Dendritic cell treated with granulocyte-macrophage colony-stimulating factor and Interleukin-4, amounts not matched to agents 40 ng/mL and 50 ng/mL, for 4 days (primary cell): ENCODE data around the gene CDC42.

ENCODE experiments used
- H3K27ac Mint-ChIP-seq: one replicate; pipeline ENCODE4 v1.8.0; 2022; ENCODE audit warnings: mild to moderate bottlenecking, mixed read lengths
- H3K27me3 Mint-ChIP-seq: one replicate; pipeline ENCODE4 v1.8.0; 2022; ENCODE audit warnings: mild to moderate bottlenecking, mixed read lengths
- H3K36me3 Mint-ChIP-seq: one replicate; pipeline ENCODE4 v1.8.0; 2022; ENCODE audit warnings: low read depth, mixed read lengths
- H3K4me1 Mint-ChIP-seq: one replicate; pipeline ENCODE4 v1.8.0; 2022; ENCODE audit warnings: low read depth, mixed read lengths
- H3K4me3 Mint-ChIP-seq: one replicate; pipeline ENCODE4 v1.8.0; 2022; ENCODE audit warnings: mild to moderate bottlenecking, moderate library complexity, mixed read lengths
- H3K9me3 Mint-ChIP-seq: one replicate; pipeline ENCODE4 v1.8.0; 2022; ENCODE audit warnings: mixed read lengths
- intact Hi-C: fragments of 100-400 bp; cut with micrococcal nuclease; formaldehyde crosslinking; loops from one replicate; pipeline ENCODE4 v1.15.0; 2022

The CDC42 gene

DNA sequence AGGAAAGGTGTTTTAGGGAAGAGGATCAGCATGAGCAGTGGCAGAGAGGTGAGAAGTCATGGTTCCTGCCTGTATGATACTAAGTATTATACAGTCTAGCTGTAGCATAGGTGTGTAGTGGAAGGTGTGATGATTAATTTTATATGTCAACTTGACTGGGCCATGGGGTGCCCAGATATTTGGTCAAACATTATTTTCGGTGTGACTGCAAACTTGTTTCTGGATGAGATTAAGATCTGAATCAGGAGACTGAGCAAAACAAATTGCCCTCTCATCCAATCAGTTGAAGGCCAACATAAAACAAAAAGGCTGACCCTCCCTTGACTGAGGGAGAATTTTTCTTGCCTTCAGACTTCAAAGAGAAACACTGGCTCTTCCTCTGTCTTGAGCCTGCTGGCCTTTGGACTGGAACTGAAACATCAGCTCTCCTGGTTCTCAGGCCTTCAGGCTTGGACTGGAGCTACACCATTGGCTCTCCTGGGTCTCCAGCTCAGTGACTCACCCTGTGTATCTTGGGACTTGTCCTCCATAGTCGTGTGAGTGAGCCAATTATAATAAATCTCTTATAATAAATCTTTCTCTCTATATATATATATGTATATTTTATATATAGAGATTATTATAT is 6.8 kb upstream of the CDC42 start:
- no peaks in the 10 kb centered on the region for H3K36me3 Mint-ChIP-seq
- H3K27ac Mint-ChIP-seq: peak overlapping the region; percentile 18
- H3K27me3 Mint-ChIP-seq: no peaks in the 10 kb centered on the region
- H3K4me1 Mint-ChIP-seq: peaks cover 50% of the 10 kb centered on the region
- intact Hi-C loops: no loop called here
- H3K4me3 Mint-ChIP-seq: no peak overlapping the region
- H3K9me3 Mint-ChIP-seq: peaks cover 9% of the 10 kb centered on the region

DNA sequence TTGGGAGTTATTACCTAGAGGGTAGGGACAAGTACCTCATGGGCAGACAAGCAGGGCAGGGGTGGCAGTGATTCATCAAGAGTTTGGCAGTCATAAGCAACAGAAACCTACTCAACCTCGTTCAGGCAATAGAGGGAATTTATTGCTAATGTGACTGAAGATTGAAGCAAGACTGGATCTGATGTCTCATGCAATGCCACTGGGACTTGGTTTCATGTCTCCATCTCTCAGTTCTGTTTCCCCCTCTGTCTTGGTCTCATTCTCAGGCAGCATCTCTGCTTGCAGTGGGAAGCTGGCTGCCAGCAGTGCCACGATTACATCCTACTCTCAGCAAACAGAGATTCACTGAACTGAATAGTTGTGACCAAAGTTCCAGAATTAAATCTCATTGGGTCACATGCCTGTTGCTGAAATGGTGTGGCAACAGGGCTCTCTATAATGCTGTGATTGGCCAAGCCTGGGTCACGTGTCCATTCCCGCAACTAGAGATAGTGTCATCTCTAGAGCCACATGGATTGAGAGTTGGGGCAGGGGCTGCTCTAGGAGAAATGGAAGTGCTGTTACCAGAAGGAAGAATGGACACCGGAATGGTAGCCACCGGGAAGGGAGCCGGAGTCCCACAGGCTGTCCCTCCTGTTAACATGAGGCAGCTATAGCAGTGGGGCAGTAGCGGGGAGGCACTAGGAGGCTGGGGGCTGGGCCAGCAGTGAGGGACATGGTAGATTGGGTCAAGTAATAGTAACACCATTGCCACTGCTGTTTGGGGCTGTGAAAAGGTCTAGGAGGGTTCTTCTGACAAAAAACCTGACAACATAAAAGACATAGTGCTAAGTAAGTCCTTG is 3.9 kb upstream of the CDC42 start:
- H3K4me1 Mint-ChIP-seq: peaks cover 42% of the 10 kb centered on the region
- intact Hi-C loops: no loop called here
- no peaks in the 10 kb centered on the region for H3K27me3 Mint-ChIP-seq
- peaks cover 9% of the 10 kb centered on the region for H3K9me3 Mint-ChIP-seq
- peak overlapping the region; percentile 80 for H3K27ac Mint-ChIP-seq
- peak overlapping the region; percentile 13 for H3K4me3 Mint-ChIP-seq
- H3K36me3 Mint-ChIP-seq: peaks cover 13% of the 10 kb centered on the region

DNA sequence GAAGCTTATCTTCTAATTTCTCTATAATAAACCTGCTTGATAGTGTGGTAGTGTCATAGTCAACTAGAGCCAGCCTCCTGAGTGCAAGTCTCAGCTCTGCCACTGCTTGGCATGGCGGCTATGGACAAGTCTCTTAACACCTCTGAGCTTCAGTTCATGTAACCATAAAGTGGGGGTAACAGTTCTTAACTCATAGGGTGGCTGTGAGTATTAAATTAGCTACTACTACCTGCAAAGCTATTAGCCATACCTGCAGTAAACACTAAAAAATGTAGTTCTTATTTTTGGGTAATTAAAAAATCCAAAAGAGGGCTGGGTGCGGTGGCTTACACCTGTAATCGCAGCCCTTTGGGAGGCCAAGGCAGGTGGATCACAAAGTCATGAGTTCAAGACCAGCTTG is 2.2 kb upstream of the CDC42 start:
- Mint-ChIP-seq H3K36me3 (peaks cover 28% of the 10 kb centered on the region), H3K27ac (peak overlapping the region; percentile 80), H3K27me3 (no peaks in the 10 kb centered on the region), H3K9me3 (peaks cover 5% of the 10 kb centered on the region), H3K4me3 (no peak overlapping the region), H3K4me1 (peaks cover 48% of the 10 kb centered on the region)
- intact Hi-C loops: no loop called here

DNA sequence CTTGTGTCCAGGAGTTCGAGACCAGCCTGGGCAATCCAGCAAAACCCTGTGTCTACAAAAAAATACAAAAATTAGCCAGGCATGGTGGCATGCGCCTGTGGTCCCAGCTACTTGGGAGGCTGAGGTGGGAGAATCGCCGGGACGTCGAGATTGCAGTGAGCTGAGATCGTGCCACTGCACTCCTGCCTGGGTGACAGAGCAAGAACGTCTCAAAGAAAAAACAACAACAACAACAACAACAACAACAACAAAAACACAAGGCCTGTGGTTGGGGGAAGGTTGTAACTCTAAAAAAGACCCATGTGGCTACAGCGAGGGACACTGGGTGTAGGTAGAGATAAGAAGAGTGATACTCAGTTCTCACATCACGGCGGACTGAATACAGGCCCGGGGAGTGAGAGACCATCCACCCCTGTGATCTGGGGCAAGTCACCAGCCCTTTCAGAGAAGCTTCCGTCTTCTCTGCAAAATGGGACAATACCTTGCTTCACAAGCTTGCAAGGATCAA is 848 bp upstream of the CDC42 start:
- Mint-ChIP-seq H3K27me3 (no peaks in the 10 kb centered on the region), H3K4me3 (peak overlapping the region; percentile 90), H3K4me1 (peaks cover 54% of the 10 kb centered on the region), H3K36me3 (peaks cover 40% of the 10 kb centered on the region), H3K27ac (peak overlapping the region; percentile 96), H3K9me3 (no peaks in the 10 kb centered on the region)
- intact Hi-C loops: loop anchor here (2.0 kb wide), 1 partner anchor 27 kb away; no protein-coding TSS in a partner anchor

DNA sequence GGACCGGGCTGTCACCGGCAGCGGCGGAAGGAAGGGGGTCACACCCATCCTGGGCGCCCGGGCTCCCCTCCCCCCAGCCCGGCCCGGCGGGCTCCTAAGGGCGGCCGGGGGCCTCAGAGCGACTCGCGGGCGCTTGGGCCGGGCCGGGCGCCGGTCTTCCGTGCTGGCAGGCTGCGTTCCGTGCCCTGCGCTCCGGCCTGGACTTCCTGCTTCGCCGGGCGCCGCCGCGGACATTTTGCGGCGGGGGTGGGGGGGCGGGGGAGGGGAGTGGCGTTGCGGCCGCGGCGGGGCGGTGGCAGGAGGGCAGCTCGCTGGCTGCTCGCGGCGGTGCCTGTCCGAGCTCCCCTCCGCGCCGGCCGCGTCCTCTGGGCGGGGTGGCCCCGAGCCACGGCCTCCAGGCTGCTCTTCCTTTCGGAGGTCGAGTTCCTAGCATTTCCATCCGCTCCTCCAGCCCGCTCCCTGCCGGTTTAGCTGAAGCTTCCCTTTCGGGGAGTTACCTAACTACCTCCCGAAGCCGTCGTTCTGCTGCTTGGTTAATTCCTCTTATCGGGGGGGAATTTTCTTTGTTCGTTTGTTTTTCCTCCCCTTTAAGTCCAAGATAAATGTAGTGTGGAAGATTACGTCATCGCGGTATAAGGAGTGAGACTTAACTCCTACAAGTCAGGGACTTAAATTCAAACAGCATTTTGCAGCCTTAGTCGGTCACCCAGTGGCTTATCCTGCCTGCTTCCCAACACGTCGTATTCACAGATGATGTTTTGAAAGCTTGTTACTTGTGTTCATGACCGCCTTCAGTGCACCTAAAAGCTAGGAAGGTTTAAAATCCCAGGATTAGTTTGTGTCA is 730 bp downstream of the CDC42 start:
- no peaks in the 10 kb centered on the region for H3K27me3 Mint-ChIP-seq
- H3K27ac Mint-ChIP-seq: peak overlapping the region; percentile 96
- peak overlapping the region; percentile 90 for H3K4me3 Mint-ChIP-seq
- peaks cover 53% of the 10 kb centered on the region for H3K36me3 Mint-ChIP-seq
- intact Hi-C loops: loop anchor here (2.0 kb wide), 1 partner anchor 28 kb away; no protein-coding TSS in a partner anchor
- no peaks in the 10 kb centered on the region for H3K9me3 Mint-ChIP-seq
- peaks cover 58% of the 10 kb centered on the region for H3K4me1 Mint-ChIP-seq

DNA sequence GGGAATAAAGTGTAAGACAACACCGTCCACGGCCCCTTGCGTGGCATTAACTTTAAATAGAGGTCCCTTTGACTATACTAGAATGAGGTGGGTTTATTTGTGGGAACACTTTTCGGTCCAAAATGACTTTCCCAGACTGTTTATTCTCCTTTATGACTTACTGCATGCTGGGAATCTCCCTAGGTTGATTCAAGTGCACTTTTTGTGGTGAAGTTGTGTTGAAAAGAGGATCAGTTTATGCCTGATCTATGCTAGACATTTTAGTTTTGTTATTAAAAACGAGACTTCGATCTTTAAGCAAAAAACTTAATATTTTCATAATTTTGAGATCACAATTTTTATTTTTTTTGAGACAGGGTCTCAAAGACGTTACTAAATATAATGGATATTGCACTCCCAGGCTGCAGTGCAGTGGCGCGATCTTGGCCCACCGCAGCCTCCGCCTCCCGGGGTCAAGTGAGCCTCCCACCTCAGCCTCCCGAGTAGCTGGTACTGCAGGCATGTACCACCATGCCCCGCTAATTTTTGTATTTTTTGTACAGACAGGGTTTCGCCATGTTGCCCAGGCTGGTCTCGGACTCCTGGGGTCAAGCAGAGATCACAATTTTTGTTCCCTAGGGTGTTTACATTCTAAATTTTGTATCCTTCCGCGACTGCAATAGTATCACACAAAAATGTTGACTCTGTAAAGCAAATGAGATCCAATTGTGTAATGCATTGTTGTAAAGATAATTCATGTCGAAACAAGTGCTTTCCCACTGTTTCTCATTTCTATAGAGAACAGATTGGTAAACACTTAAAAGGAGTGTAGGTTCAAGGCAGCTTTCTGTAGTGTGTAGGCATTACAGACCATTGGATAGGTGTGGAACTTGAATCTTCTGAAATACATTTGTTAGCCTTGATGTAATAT is 1.6 kb downstream of the CDC42 start:
- intact Hi-C loops: loop anchor here (2.0 kb wide), 1 partner anchor 29 kb away; no protein-coding TSS in a partner anchor
- Mint-ChIP-seq H3K36me3 (peaks cover 54% of the 10 kb centered on the region), H3K27me3 (no peaks in the 10 kb centered on the region), H3K4me1 (peaks cover 52% of the 10 kb centered on the region), H3K27ac (peak overlapping the region; percentile 96), H3K4me3 (peak overlapping the region; percentile 90), H3K9me3 (no peaks in the 10 kb centered on the region)

DNA sequence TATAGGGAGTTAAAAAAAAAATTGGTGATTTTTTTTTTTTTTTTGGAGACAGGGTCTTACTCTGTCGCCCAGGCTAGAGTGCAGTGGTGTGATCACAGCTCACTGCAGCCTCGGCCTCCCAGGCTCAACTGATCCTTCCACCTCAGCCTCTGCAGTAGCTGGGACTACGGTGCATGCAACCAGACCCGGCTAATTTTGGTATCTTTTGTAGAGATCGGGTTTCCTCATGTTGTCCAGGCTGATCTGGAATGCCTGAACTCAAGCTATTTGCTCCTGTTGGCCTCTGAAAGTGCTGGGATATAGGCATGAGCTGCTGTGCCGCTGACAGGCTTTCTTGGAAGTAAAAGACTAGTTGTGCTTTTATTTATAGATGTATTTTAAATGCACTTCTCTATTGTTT is 3.0 kb downstream of the CDC42 start:
- peaks cover 57% of the 10 kb centered on the region for H3K4me1 Mint-ChIP-seq
- intact Hi-C loops: no loop called here
- peaks cover 54% of the 10 kb centered on the region for H3K36me3 Mint-ChIP-seq
- no peak overlapping the region for H3K4me3 Mint-ChIP-seq
- H3K27ac Mint-ChIP-seq: no peak overlapping the region
- no peaks in the 10 kb centered on the region for H3K27me3 Mint-ChIP-seq
- no peaks in the 10 kb centered on the region for H3K9me3 Mint-ChIP-seq

DNA sequence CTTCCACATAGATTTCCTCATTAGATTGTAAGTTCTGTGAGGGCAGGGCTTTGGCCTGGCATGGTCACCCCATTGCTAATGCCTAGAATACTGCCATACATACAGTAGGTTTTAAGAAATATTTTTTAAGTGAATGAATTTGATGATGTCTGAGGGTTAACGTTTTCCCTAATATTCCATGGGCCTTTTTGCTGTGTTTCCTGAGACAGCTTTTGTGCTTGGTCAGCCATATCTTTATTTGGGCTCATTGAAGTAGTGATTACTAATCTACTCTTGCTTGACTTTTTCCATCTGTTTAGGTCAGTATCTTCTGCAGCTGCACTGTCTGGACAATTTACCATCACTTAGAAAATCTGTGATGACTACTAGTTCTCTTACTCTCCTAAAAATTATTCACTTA is 3.5 kb downstream of the CDC42 start:
- Mint-ChIP-seq H3K4me3 (no peak overlapping the region), H3K4me1 (peaks cover 63% of the 10 kb centered on the region), H3K27ac (no peak overlapping the region), H3K36me3 (peaks cover 54% of the 10 kb centered on the region), H3K9me3 (no peaks in the 10 kb centered on the region), H3K27me3 (no peaks in the 10 kb centered on the region)
- intact Hi-C loops: no loop called here

DNA sequence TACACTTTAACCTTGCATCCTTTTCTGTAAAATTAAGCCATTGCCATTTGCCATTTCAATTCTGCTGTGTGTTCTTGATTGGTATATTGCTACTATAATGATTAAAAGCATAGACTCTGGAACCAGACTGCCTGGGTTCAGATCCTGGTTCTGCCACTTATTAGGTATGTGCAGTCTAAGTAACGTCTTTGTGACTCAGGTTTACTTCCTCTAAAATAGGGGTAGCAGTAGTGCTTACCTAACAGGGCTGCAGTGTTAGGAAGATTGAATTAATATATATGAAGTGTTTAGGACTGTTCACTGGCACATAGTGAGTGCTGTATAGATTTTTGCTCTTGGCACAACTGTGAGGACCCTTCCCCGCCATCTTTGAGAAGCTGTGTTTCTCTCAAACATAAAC is 4.4 kb downstream of the CDC42 start:
- intact Hi-C loops: no loop called here

DNA sequence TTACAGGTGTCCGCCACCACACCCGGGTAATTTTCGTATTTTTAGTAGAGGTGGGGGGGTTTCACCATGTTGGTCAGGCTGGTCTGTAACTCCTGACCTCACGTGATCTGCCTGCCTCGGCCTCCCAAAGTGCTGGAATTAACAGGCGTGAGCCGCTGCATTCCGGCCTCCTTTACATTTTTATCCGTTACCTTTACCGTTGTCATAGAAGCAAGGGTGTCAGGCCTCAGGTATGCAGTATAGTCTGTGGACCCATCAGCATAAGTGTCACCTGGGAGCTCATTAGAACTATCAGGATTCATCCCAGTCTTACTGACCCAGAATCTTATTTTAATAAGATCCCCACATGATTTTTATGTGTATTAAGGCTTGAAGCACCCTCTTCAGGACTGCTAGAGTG is 5.4 kb downstream of the CDC42 start:
- no peak overlapping the region for H3K4me3 Mint-ChIP-seq
- no peak overlapping the region for H3K27ac Mint-ChIP-seq
- H3K27me3 Mint-ChIP-seq: no peaks in the 10 kb centered on the region
- no peaks in the 10 kb centered on the region for H3K9me3 Mint-ChIP-seq
- peaks cover 62% of the 10 kb centered on the region for H3K4me1 Mint-ChIP-seq
- H3K36me3 Mint-ChIP-seq: peaks cover 54% of the 10 kb centered on the region
- intact Hi-C loops: no loop called here

More for the DNA sequence above, 4.4 kb downstream of the CDC42 start:
- Mint-ChIP-seq H3K27ac (no peak overlapping the region), H3K27me3 (no peaks in the 10 kb centered on the region), H3K4me3 (no peak overlapping the region), H3K36me3 (peaks cover 54% of the 10 kb centered on the region), H3K4me1 (peaks cover 56% of the 10 kb centered on the region), H3K9me3 (no peaks in the 10 kb centered on the region)

DNA sequence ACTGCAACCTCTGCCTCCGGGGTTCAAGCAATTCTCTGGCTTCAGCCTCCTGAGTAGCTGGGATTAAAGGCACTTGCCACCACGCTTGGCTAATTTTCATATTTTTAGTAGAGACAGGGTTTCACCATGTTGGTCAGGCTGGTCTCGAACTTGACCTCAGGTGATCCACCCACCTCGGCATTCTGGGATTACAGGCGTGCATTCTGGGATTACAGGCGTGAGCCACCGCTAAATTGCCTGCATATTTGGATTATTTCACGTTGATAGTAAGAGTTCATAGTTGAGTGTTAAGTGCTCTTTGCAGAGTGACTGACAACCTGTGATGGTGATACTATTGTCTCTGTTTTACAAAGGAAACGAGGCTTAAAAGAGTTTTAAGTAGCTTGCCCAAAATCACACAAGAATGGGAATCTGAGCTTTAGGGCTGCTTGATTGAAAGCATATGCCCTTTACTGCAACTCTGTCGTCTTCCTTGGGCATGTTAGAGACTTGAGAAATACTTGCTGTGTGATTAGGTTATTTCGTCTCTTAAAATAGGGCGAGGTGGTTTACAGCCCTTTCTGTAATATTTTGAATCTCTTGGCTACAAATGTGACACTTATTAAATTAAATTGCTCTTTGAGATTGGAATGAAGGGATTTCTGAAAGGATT is 12.4 kb downstream of the CDC42 start:
- no peaks in the 10 kb centered on the region for H3K9me3 Mint-ChIP-seq
- H3K4me1 Mint-ChIP-seq: peaks cover 80% of the 10 kb centered on the region
- H3K27ac Mint-ChIP-seq: peak overlapping the region; percentile 59
- H3K27me3 Mint-ChIP-seq: no peaks in the 10 kb centered on the region
- no peak overlapping the region for H3K4me3 Mint-ChIP-seq
- H3K36me3 Mint-ChIP-seq: peaks cover 71% of the 10 kb centered on the region
- intact Hi-C loops: no loop called here

DNA sequence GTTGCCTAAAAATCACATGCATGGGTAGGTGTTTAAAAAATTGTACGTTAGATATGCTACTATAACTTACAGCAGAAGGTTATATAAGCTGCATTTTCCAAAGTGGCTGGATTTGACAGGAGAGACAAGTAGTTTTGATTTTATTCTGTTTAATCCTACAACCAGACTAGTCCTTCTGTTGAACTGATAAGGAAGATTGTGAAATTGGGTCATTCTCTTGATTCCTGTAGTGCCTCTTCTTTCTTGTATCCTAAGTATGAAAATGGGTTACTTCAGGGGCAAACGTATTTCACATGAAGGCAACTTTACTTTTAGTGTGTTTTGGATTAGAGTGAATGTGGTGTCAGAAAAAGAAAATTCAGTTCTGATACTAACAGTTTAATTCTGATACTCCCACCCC is 19.0 kb downstream of the CDC42 start:
- intact Hi-C loops: loop anchor here (5.0 kb wide), 1 partner anchor 34 kb away; no protein-coding TSS in a partner anchor
- no peak overlapping the region for H3K4me3 Mint-ChIP-seq
- no peaks in the 10 kb centered on the region for H3K27me3 Mint-ChIP-seq
- H3K9me3 Mint-ChIP-seq: no peaks in the 10 kb centered on the region
- H3K36me3 Mint-ChIP-seq: peaks cover 72% of the 10 kb centered on the region
- peaks cover 90% of the 10 kb centered on the region for H3K4me1 Mint-ChIP-seq
- no peak overlapping the region for H3K27ac Mint-ChIP-seq
